AG04449 (cell line): ENCODE results near the gene FZD7.

ENCODE experiments used
- CTCF ChIA-PET: fragments of 350-600 bp; formaldehyde crosslinking; extraction: SDS; loops from one replicate; lab custom pipeline; 2021; ENCODE audit warnings: antibody characterized with exemption; lab: Yijun Ruan, JAX
- POLR2A ChIA-PET: fragments of 400-600, 350-600 bp; formaldehyde crosslinking; extraction: SDS; loops from one replicate; lab custom pipeline; 2020; ENCODE audit warnings: antibody characterized with exemption, inconsistent platforms; lab: Yijun Ruan, JAX
- DNase-seq: peaks from one replicate; pipeline ENCODE4 v3.0.0-alpha.2; 2010; ENCODE audit warnings: low read depth, low spot score
- H3K4me3 ChIP-seq: 2 replicates; pipeline ENCODE4 v1.5.1; 2011; ENCODE audit warnings: low read depth, mild to moderate bottlenecking, control low read depth, low read length
- CTCF ChIP-seq: IDR thresholded peaks from one replicate; pipeline ENCODE4 v1.5.1; 2011; ENCODE audit warnings: mild to moderate bottlenecking, moderate library complexity, low read length, control low read depth, inconsistent platforms; ENCODE audit not compliant: insufficient read depth; ENCODE audit errors: missing control alignments

FZD7 gene

GRCh38 chr2:202022755-202023154 lies 10.9 kb upstream of the FZD7 start:
- H3K4me3 ChIP-seq: no peak overlapping the region
- no peak for TF ChIP-seq CTCF
- CTCF ChIA-PET: no interaction called here
- POLR2A ChIA-PET: interaction anchor here (0.6 kb wide), 1 partner anchor 185 kb away, joined by 3 read pairs; no protein-coding TSS in a partner anchor
- no peak for DNase-seq

- DNase-seq: no peak
- ChIA-PET CTCF (interaction anchor here (1.2 kb wide), 2 partner anchors 15 to 164 kb away, joined by 3 read pairs; no protein-coding TSS in a partner anchor), POLR2A (interaction anchor here (0.6 kb wide), 1 partner anchor 186 kb away, joined by 3 read pairs; no protein-coding TSS in a partner anchor)
- no peak overlapping the region for H3K4me3 ChIP-seq
- TF ChIP-seq CTCF: no peak
These were observed 10.3 kb upstream of the FZD7 start for GRCh38 chr2:202023198-202023903.

GRCh38 chr2:202023904-202024266 lies 9.8 kb upstream of the FZD7 start:
- no peak for TF ChIP-seq CTCF
- CTCF ChIA-PET: interaction anchor here (1.2 kb wide), 2 partner anchors 15 to 164 kb away, joined by 3 read pairs; no protein-coding TSS in a partner anchor
- DNase-seq: no peak
- POLR2A ChIA-PET: no interaction called here
- no peak overlapping the region for H3K4me3 ChIP-seq

- CTCF ChIA-PET: no interaction called here
- no peak for DNase-seq
- POLR2A ChIA-PET: no interaction called here
- H3K4me3 ChIP-seq: no peak overlapping the region
- TF ChIP-seq CTCF: no peak
These were observed 8.8 kb upstream of the FZD7 start for GRCh38 chr2:202024871-202025270.

GRCh38 chr2:202025816-202026215 lies 7.8 kb upstream of the FZD7 start:
- POLR2A ChIA-PET: no interaction called here
- H3K4me3 ChIP-seq: no peak overlapping the region
- TF ChIP-seq CTCF: no peak
- CTCF ChIA-PET: interaction anchor here (1.0 to 2.0 kb wide), 2 partner anchors 8 to 165 kb away, joined by 3 to 6 read pairs; no protein-coding TSS in a partner anchor
- DNase-seq: no peak

GRCh38 chr2:202026507-202026906 lies 7.1 kb upstream of the FZD7 start:
- POLR2A ChIA-PET: no interaction called here
- CTCF ChIA-PET: interaction anchor here (1.0 to 2.0 kb wide), 2 partner anchors 8 to 166 kb away, joined by 3 to 6 read pairs; no protein-coding TSS in a partner anchor
- no peak for DNase-seq
- no peak overlapping the region for H3K4me3 ChIP-seq
- TF ChIP-seq CTCF: no peak
